Stimulated activated CD4-positive, alpha-beta T cell treated with anti-CD3 and anti-CD28 coated beads, TNF-alpha, amount 100 ng/mL, for 48 hours (primary cell): ENCODE measurements around the gene DGAT2.

Source experiments
- DNase-seq, 3 donors: peaks; one replicate each; pipeline ENCODE4 v3.0.0-alpha.2; 2020; ENCODE audit warnings: low read depth in 3 of 3

Gene DGAT2

GRCh38 chr11:75826461-75827230, 58.1 kb downstream of the DGAT2 start:
- no peak for DNase-seq

GRCh38 chr11:75827562-75827961, 59.0 kb downstream of the DGAT2 start:
- no peak for DNase-seq

- DNase-seq, result no peak
Observed at GRCh38 chr11:75831915-75832502, 63.4 kb downstream of the DGAT2 start.

GRCh38 chr11:75834728-75835127, 66.2 kb downstream of the DGAT2 start:
- no peak for DNase-seq

- DNase-seq, result no peak
Observed at GRCh38 chr11:75836417-75836816, 67.8 kb downstream of the DGAT2 start.

GRCh38 chr11:75839851-75840250, 71.3 kb downstream of the DGAT2 start:
- no peak for DNase-seq

- no peak for DNase-seq
Observed at GRCh38 chr11:75840522-75840921, 71.9 kb downstream of the DGAT2 start.

- no peak for DNase-seq
Observed at GRCh38 chr11:75841739-75842138, 73.2 kb downstream of the DGAT2 start.

GRCh38 chr11:75845324-75845723, 76.7 kb downstream of the DGAT2 start:
- DNase-seq, result no peak

GRCh38 chr11:75849894-75850293, 81.3 kb downstream of the DGAT2 start:
- DNase-seq, result no peak

GRCh38 chr11:75850787-75851186, 82.2 kb downstream of the DGAT2 start:
- DNase-seq, result no peak
